ENCODE data around the gene TPCN2. TPM values are rescaled to one million over a fixed set of nuclear protein-coding genes. Genes with fewer than 3 reads are reported as not detected.

The TPCN2 gene
- polyA plus RNA-seq, 1 donor from 2014 or later, result 14.2 TPM

GRCh38 chr11:69092263-69092662 lies 43.5 kb downstream of the TPCN2 start:
- H3K4me2 ChIP-seq (ENCODE audit: low read length), result no peak overlapping the region
- no peak overlapping the region for H3K27ac ChIP-seq (ENCODE audit: low read length)
- no peaks in the 10 kb centered on the region for H3K27me3 ChIP-seq (ENCODE audit: insufficient read depth, low read depth, low read length)
- no peak overlapping the region for H2AFZ ChIP-seq (ENCODE audit: low read depth, low read length)
- no peak overlapping the region for H3K4me3 ChIP-seq (ENCODE audit: low read length)
- peaks cover 4% of the 10 kb centered on the region for H3K36me3 ChIP-seq (ENCODE audit: insufficient read depth, low read length)
- no peak for TF ChIP-seq EZH2 (IDR thresholded peaks at IDR 0.05; ENCODE audit: borderline replicate concordance, insufficient read depth, low read length, poor library complexity, severe bottlenecking)
- no peak for TF ChIP-seq MXI1 (conservative IDR thresholded peaks at IDR 0.05; ENCODE audit: poor library complexity, severe bottlenecking)
- no peak for TF ChIP-seq TAF1 (IDR thresholded peaks at IDR 0.05; ENCODE audit: low read depth)
- TF ChIP-seq CTCF (IDR thresholded peaks at IDR 0.05; ENCODE audit: poor library complexity, severe bottlenecking), result no peak
- no peak for TF ChIP-seq POLR2AphosphoS5 (IDR thresholded peaks at IDR 0.05)
- no peak for TF ChIP-seq SMC3 (conservative IDR thresholded peaks at IDR 0.05; ENCODE audit: poor library complexity)
- no peak for TF ChIP-seq EP300 (conservative IDR thresholded peaks at IDR 0.05; ENCODE audit: poor library complexity, severe bottlenecking)
- TF ChIP-seq RAD21 (conservative IDR thresholded peaks at IDR 0.05), result no peak
- TF ChIP-seq REST (IDR thresholded peaks at IDR 0.05; ENCODE audit: borderline replicate concordance), result no peak
- H3K79me2 ChIP-seq (replicated peaks; ENCODE audit: insufficient read depth, low read length), result no peaks in the 10 kb centered on the region
- no peaks in the 10 kb centered on the region for H3F3A ChIP-seq (ENCODE audit: insufficient read depth, low read length, poor library complexity, severe bottlenecking)
- no peak overlapping the region for H3K9ac ChIP-seq (ENCODE audit: low read length)
- no peaks in the 10 kb centered on the region for H3K9me3 ChIP-seq (ENCODE audit: low read length)
- H4K20me1 ChIP-seq (ENCODE audit: insufficient read depth), result no peaks in the 10 kb centered on the region
- H3K9me2 ChIP-seq (ENCODE audit: insufficient read depth, low read length), result no peaks in the 10 kb centered on the region

GRCh38 chr11:69093106-69093505 lies 44.4 kb downstream of the TPCN2 start:
- Histone ChIP-seq H4K20me1 (ENCODE audit: insufficient read depth) (no peaks in the 10 kb centered on the region), H3K4me2 (ENCODE audit: low read length) (no peak overlapping the region)
- no peak for TF ChIP-seq MXI1 (conservative IDR thresholded peaks at IDR 0.05; ENCODE audit: poor library complexity, severe bottlenecking)
- no peak for TF ChIP-seq RAD21 (conservative IDR thresholded peaks at IDR 0.05)
- no peak for TF ChIP-seq REST (IDR thresholded peaks at IDR 0.05; ENCODE audit: borderline replicate concordance)

More at GRCh38 chr11:69093106-69093505, 44.4 kb downstream of the TPCN2 start:
- H3K4me3 ChIP-seq (ENCODE audit: low read length), result no peak overlapping the region
- H3K27ac ChIP-seq (ENCODE audit: low read length), result no peak overlapping the region
- no peaks in the 10 kb centered on the region for H3F3A ChIP-seq (ENCODE audit: insufficient read depth, low read length, poor library complexity, severe bottlenecking)
- no peak overlapping the region for H3K9ac ChIP-seq (ENCODE audit: low read length)
- H3K9me2 ChIP-seq (ENCODE audit: insufficient read depth, low read length), result no peaks in the 10 kb centered on the region
- H3K79me2 ChIP-seq (replicated peaks; ENCODE audit: insufficient read depth, low read length), result no peaks in the 10 kb centered on the region
- H2AFZ ChIP-seq (ENCODE audit: low read depth, low read length), result no peak overlapping the region
- no peaks in the 10 kb centered on the region for H3K9me3 ChIP-seq (ENCODE audit: low read length)
- H3K36me3 ChIP-seq (ENCODE audit: insufficient read depth, low read length), result peaks cover 4% of the 10 kb centered on the region
- no peaks in the 10 kb centered on the region for H3K27me3 ChIP-seq (ENCODE audit: insufficient read depth, low read depth, low read length)

Measured in neural cell (in vitro differentiated cells).